Cardiac fibroblast (primary cell): ENCODE data around the gene CCT8L2.
"Not testable (repeated sequence)": the region's sequence is repeated elsewhere in the genome, so short reads cannot be mapped to it uniquely, and the experiment has no call there.

Source experiments
- DNase-seq, 2 donors: peaks; one replicate each; pipeline versions ENCODE4 v3.0.0 to v3.0.0-alpha.2; 2010; ENCODE audit warnings: low read depth in 2 of 2
- H3K4me3 ChIP-seq, 2 donors: replicated peaks in 1 of 2; 1 replicate in 1 of 2; 2 replicates in 1 of 2; pipeline ENCODE4 v1.5.1; 2011; ENCODE audit warnings: low read depth in 2 of 2, low read length in 2 of 2, mild to moderate bottlenecking in 2 of 2, moderate library complexity in 1 of 2
- TF ChIP-seq, protein P1 (sequence below): IDR thresholded peaks from one replicate; pipeline ENCODE4 v1.5.1; 2011; ENCODE audit warnings: low read depth, mild to moderate bottlenecking, low read length, inconsistent platforms

Gene CCT8L2

DNA sequence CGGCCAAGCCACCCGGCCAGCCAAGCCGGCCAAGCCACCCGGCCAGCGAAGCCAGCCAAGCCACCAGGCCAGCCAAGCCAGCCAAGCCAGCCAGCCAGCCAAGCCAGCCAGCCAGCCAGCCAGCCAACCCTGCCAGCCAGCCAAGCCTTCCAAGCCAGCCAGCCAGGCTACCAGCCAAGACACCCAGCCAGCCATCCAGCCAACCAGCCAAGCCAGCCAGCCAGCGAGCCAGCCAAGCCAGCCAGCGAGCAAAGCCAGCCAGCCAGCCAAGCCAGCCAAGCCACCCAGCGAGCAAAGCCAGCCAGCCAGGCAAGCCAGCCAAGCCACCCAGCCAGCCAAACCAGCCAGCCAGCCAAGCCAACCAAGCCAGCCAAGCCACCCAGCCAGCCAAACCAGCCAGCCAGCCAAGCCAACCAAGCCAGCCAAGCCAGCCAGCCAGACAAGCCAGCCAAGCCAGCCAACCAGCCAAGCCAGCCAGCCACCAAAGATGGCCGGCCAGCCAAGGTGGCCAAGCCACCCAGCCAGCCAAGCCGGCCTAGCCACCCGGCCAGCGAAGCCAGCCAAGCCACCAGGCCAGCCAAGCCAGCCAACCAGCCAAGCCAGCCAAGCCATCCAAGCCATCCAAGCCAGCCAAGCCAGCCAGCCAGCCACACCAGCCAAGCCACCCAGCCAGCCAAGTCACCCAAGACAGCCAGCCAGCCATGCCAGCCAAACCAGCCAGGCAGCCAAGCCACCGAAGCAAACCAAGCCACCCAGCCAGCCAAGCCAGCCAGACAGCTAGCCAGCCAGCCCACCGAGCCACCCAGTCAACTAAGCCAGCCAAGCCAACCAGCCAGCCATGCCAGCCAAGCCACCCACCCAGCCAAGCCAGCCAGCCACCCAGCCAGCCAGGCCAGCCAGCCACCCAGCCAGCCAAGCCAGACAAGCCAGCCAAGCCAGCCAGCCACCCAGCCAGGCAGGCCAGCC is 28.8 kb downstream of the CCT8L2 start:
- TF ChIP-seq, protein P1, sequence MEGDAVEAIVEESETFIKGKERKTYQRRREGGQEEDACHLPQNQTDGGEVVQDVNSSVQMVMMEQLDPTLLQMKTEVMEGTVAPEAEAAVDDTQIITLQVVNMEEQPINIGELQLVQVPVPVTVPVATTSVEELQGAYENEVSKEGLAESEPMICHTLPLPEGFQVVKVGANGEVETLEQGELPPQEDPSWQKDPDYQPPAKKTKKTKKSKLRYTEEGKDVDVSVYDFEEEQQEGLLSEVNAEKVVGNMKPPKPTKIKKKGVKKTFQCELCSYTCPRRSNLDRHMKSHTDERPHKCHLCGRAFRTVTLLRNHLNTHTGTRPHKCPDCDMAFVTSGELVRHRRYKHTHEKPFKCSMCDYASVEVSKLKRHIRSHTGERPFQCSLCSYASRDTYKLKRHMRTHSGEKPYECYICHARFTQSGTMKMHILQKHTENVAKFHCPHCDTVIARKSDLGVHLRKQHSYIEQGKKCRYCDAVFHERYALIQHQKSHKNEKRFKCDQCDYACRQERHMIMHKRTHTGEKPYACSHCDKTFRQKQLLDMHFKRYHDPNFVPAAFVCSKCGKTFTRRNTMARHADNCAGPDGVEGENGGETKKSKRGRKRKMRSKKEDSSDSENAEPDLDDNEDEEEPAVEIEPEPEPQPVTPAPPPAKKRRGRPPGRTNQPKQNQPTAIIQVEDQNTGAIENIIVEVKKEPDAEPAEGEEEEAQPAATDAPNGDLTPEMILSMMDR: no peak
- no peak for DNase-seq
- H3K4me3 ChIP-seq: no peak overlapping the region

DNA sequence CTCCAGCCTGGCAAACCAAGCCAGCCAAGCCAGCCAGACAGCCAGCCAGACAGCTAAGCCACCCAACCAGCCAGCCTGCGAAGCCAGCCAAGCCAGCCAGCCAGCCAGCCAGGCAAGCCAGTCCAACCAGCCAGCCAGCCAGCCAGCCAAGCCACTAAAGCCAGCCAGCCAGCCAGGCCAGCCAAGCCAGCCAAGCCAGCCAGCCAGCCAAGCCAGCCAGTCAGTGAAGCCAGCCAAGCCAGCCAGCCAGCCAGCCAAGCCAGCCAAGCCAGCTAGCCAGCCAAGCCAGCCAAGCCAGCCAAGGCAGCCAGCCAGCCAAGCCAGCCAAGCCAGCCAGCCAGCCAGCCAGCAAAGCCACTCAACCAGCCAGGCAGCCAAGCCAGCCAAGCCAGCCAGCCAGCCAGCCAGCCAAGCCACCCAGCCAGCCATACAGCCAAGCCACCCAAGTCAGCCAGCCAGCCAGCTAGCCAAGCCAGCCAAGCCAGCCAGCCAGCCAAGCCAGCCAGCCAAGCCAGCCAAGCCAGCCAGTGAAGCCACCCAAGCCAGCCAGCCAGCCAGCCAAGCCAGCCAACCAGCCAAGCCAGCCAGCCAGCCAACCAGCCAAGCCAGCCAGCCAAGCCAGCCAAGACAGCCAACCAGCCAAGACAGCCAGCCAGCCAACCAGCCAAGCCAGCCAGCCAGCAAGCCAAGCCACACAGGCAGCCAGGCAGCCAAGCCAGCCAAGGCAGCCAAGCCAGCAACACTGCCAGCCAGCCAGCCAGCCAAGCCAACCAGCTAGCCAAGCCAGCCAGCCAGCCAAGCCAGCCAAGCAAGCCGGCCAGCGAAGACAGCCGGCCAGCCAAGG is 29.7 kb downstream of the CCT8L2 start:
- TF ChIP-seq, protein P1: no peak
- no peak overlapping the region for H3K4me3 ChIP-seq
- no peak for DNase-seq

- not testable (repeated sequence) for DNase-seq, H3K4me3 ChIP-seq
Observed at GRCh38 chr22:16561093-16561658, 31.4 kb downstream of the CCT8L2 start.

- DNase-seq, H3K4me3 ChIP-seq: not testable (repeated sequence)
Observed at GRCh38 chr22:16560651-16561050, 32.0 kb downstream of the CCT8L2 start.

DNA sequence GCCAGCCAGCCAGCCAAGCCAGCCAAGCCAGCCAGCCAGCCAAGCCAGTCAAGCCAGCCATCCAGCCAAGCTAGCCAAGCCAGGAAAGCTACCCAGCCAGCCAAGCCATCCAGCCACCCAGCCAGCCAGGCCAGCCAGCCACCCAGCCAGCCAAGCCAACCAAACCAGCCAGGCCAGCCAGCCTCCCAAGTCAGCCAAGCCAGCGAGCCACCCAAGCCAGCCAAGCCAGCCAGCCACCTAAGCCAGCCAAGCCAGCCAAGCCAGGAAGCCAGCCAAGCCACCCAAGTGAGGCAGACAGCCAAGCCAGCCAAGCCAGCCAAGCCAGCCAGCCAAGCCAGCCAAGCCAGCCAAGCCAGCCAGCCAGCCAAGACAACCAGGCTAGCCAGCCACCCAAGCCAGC is 32.6 kb downstream of the CCT8L2 start:
- not testable (repeated sequence) for H3K4me3 ChIP-seq, DNase-seq

GRCh38 chr22:16559056-16559955 is 33.3 kb downstream of the CCT8L2 start:
- DNase-seq: no peak
- TF ChIP-seq, protein P1: no peak
- no peak overlapping the region for H3K4me3 ChIP-seq

DNA sequence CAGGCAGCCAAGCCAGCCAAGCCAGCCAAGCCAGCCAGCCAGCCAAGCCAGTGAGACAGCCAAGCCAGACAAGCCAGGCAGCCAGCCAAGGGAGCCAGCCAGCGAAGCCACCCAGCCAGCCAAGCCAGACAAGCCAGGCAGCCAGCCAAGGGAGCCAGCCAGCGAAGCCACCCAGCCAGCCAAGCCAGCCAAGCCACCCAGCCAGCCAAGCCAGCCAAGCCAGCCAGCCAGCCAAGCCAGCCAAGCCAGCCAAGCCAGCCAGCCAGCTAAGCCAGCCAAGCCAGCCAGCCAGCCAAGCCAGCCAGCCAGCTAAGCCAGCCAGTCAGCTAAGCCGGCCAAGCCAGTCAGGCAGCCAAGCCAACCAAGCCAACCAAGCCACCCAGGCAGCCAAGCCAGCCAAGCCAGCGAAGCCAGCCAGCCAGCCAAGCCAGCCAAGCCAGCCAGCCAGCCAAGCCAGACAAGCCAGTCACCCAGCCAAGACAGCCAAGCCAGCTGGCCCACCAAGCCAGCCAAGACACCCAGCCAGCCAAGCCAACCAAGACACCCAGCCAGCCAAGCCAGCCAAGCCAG is 34.1 kb downstream of the CCT8L2 start:
- not testable (repeated sequence) for H3K4me3 ChIP-seq, DNase-seq

- not testable (repeated sequence) for H3K4me3 ChIP-seq, DNase-seq
Observed at GRCh38 chr22:16557511-16557910, 35.1 kb downstream of the CCT8L2 start.

GRCh38 chr22:16555077-16555994 is 37.3 kb downstream of the CCT8L2 start:
- not testable (repeated sequence) for H3K4me3 ChIP-seq, DNase-seq

- not testable (repeated sequence) for H3K4me3 ChIP-seq, DNase-seq
Observed at GRCh38 chr22:16543310-16543709, 49.3 kb downstream of the CCT8L2 start.
